Measurements from ENCODE around the gene QSOX1. TPM values are rescaled to one million over a fixed set of nuclear protein-coding genes. Genes with fewer than 3 reads are reported as not detected.

The QSOX1 gene
- total and polyA plus RNA-seq, 2 of the 4 experiments (the other 2 are of a cell fraction) = 102 to 791 TPM

GRCh38 chr1:180230791-180231505 lies 76.3 kb downstream of the QSOX1 start:
- Histone ChIP-seq H3K56ac (ENCODE audit: extremely low read depth, insufficient read depth, low read length) (no peak overlapping the region), H4K8ac (ENCODE audit: low read depth in 2 of 2, low read length in 2 of 2) (no peak overlapping the region), H3K18ac (ENCODE audit: low read depth, low read length) (no peak overlapping the region), H2BK120ac (ENCODE audit: low read depth, low read length) (no peak overlapping the region), H3K4ac (ENCODE audit: low read depth, low read length) (no peak overlapping the region), H4K5ac (ENCODE audit: low read depth, low read length) (no peak overlapping the region), H2AK9ac (replicated peaks; ENCODE audit: low read depth, low read length, poor library complexity) (no peak overlapping the region), H4K91ac (ENCODE audit: insufficient read depth, low read depth, low read length) (no peak overlapping the region), H3K14ac (replicated peaks; ENCODE audit: low read depth, low read length) (no peak overlapping the region), H3K4me3 (ENCODE audit: insufficient read depth, low read depth, low read length) (peak overlapping the region; percentile 64), H3K4me1 (ENCODE audit: control insufficient read depth, insufficient read depth, low read length) (no peaks in the 10 kb centered on the region; the same call in 1 of the 2 replicates), H3K36me3 (ENCODE audit: control insufficient read depth, insufficient read depth, low read length) (no peaks in the 10 kb centered on the region), H3K23ac (ENCODE audit: low read depth, low read length) (no peak overlapping the region), H3K27me3 (ENCODE audit: control insufficient read depth, insufficient read depth, low read length) (peaks cover 80% of the 10 kb centered on the region), H2AFZ (replicated peaks; ENCODE audit: low read length, poor library complexity) (peak overlapping the region; percentile 82), H3K79me1 (ENCODE audit: low read depth in 1 of 2, low read length in 2 of 2) (no peaks in the 10 kb centered on the region), H2BK5ac (ENCODE audit: low read depth, low read length, poor library complexity, severe bottlenecking) (no peak overlapping the region), H3K9ac (ENCODE audit: low read depth, low read length) (no peak overlapping the region), H3K27ac (ENCODE audit: insufficient read depth, low read length) (no peak overlapping the region), H2AK5ac (ENCODE audit: low read depth, low read length) (no peak overlapping the region), H3K9me1 (ENCODE audit: insufficient read depth, low read length) (peaks cover 4% of the 10 kb centered on the region; the same call in 1 of the 2 replicates), H2BK15ac (ENCODE audit: low read depth, low read length) (no peak overlapping the region), H3K9me3 (ENCODE audit: control insufficient read depth, insufficient read depth, low read length) (peaks cover 7% of the 10 kb centered on the region; the same call in 1 of the 2 replicates), H4K20me1 (ENCODE audit: insufficient read depth, low read length) (peaks cover 27% of the 10 kb centered on the region), H3K4me2 (ENCODE audit: low read depth, low read length) (peak overlapping the region; percentile 99), H2BK20ac (ENCODE audit: low read depth, low read length) (no peak overlapping the region)
- intact Hi-C loops (cut with micrococcal nuclease) (no loop called here), in situ Hi-C loops (cut with MboI; ENCODE audit: low sequenced_read_pairs) (no loop called here), dilution Hi-C loops (cut with HindIII; ENCODE audit: low sequenced_read_pairs, unreplicated experiment) (no loop called here)
- no TSS peak for BruUV-seq (replicated peaks)
- 0% methylated on average over 41 of the region's 65 CpGs; no CpG with 5 or more reads in 1 of the 2 experiments for WGBS, 2 experiments (ENCODE audit: extremely low coverage in 2 of 2, insufficient read length in 1 of 2)
- DNase-seq (peak; percentile 51), ATAC-seq (ENCODE audit: low read depth) (peak; percentile 31)
- ChIA-PET POLR2A (ENCODE audit: unreplicated experiment) (no interaction called here), CTCF (interaction anchor here (1.0 kb wide), 1 partner anchor 185 kb away, joined by 3 read pairs; no protein-coding TSS in a partner anchor)
- TF ChIP-seq RFX5 (IDR thresholded peaks at IDR 0.05; ENCODE audit: low read depth, low read length) = no peak
- TF ChIP-seq BHLHE40 (IDR thresholded peaks at IDR 0.05; ENCODE audit: low read depth, low read length) = peak; percentile 69
